Measurements from ENCODE around the gene PAK5. TPM values are rescaled to one million over a fixed set of nuclear protein-coding genes. Genes with fewer than 3 reads are reported as not detected.

The PAK5 gene
- total and polyA plus RNA-seq, 10 donors: not detected

DNA sequence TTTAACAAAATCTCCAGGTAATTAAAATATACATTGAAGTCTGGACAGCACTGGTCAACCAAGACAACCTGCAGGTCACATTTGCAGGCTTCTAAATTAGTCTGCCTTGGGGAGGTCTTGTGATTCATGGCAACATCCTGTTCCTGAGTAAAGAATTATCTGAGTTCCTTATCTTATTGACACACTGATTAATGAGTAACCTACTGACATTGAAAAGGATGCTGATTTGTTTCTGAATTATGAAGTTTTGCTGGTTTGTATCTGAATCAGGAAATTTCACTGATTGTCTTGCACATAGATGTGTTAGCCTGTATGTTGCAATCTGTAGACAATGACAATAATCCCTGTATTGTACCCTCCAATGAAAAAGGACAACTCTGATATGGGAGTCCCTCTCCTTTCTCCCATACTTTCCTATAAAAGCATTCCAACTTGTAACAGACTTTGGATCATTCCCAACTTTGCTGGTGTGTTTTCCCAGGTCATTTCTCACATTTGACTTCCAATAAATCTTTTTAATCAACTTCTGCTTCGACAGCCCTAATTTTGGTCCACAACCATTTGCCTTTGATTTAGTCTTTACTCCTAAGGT, 244.5 kb downstream of the PAK5 start:
- DNase-seq: no peak
- H3K4me3 ChIP-seq: no peak overlapping the region
- WGBS, 5 donors: 45 to 76% (median 54%) methylated on average over 1 of the region's 1 CpG
- H3K9me3 ChIP-seq: no peaks in the 10 kb centered on the region
- intact Hi-C loops (cut with DNase I; ENCODE audit: low total_unique reads): no loop called here
- no peaks in the 10 kb centered on the region for H3K4me1 ChIP-seq
- no peaks in the 10 kb centered on the region for H3K36me3 ChIP-seq
- H3K27me3 ChIP-seq (replicated peaks in 1 of 7): no peaks in the 10 kb centered on the region
- H3K27ac ChIP-seq: no peak overlapping the region
- TF ChIP-seq POLR2A (IDR thresholded peaks at IDR 0.05): no peak
- no peak for TF ChIP-seq POLR2AphosphoS5 (IDR thresholded peaks at IDR 0.05)
- TF ChIP-seq, protein P1, sequence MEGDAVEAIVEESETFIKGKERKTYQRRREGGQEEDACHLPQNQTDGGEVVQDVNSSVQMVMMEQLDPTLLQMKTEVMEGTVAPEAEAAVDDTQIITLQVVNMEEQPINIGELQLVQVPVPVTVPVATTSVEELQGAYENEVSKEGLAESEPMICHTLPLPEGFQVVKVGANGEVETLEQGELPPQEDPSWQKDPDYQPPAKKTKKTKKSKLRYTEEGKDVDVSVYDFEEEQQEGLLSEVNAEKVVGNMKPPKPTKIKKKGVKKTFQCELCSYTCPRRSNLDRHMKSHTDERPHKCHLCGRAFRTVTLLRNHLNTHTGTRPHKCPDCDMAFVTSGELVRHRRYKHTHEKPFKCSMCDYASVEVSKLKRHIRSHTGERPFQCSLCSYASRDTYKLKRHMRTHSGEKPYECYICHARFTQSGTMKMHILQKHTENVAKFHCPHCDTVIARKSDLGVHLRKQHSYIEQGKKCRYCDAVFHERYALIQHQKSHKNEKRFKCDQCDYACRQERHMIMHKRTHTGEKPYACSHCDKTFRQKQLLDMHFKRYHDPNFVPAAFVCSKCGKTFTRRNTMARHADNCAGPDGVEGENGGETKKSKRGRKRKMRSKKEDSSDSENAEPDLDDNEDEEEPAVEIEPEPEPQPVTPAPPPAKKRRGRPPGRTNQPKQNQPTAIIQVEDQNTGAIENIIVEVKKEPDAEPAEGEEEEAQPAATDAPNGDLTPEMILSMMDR (IDR thresholded peaks at IDR 0.05 in 8 of 11, conservative IDR thresholded peaks at IDR 0.05 in 3 of 11): no peak

DNA sequence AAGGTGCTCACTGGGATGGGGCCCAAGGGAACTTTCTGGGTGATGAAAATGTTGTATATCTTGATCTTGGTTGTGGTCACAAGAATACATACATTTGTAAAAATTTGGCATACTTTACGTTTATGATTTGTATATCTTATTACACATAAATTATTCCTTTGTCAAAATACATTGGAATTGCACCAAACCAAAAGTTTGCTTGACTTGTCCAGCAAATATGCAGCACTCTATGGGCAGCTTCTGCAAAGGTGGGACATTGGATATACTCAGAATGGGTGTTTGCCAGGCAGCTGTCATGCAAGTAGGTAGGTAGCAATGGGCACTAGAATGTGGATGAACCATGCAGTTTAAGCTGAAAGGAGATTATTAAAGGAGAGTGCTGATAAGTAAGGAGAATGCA, 246.5 kb downstream of the PAK5 start:
- Histone ChIP-seq H3K27ac (no peak overlapping the region), H3K27me3 (replicated peaks in 1 of 7) (no peaks in the 10 kb centered on the region), H3K36me3 (no peaks in the 10 kb centered on the region), H3K4me3 (no peak overlapping the region), H3K9me3 (no peaks in the 10 kb centered on the region), H3K4me1 (no peaks in the 10 kb centered on the region)
- TF ChIP-seq POLR2AphosphoS5 (IDR thresholded peaks at IDR 0.05) (no peak), POLR2A (IDR thresholded peaks at IDR 0.05) (no peak)
- TF ChIP-seq, protein P1 (IDR thresholded peaks at IDR 0.05 in 8 of 11, conservative IDR thresholded peaks at IDR 0.05 in 3 of 11): no peak
- DNase-seq: no peak
- intact Hi-C loops (cut with DNase I; ENCODE audit: low total_unique reads): no loop called here
- WGBS, 5 donors: 56 to 74% (median 65%) methylated on average over 1 of the region's 1 CpG

DNA sequence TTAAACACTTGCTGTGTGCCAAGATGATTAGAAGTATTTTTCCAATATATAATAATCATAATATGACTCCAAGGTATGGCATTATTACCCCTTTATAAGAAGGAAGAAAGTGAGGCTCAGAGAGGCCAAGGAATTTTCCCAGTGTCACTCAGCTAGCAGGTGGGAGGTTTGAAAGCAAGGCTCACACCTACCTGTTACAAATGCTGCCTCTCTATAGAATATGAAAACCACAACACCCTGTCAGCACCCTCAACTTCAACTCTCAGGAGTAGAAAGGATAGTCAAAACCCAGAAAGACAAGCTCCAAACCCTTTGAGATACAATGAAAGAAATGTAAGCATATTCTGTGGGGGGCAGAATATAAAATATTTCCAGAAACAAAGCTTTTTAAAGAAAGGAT, 247.8 kb downstream of the PAK5 start:
- Histone ChIP-seq H3K36me3 (no peaks in the 10 kb centered on the region), H3K9me3 (no peaks in the 10 kb centered on the region), H3K27ac (no peak overlapping the region), H3K4me3 (no peak overlapping the region), H3K4me1 (no peaks in the 10 kb centered on the region), H3K27me3 (replicated peaks in 1 of 7) (no peaks in the 10 kb centered on the region)
- intact Hi-C loops (cut with DNase I; ENCODE audit: low total_unique reads): no loop called here
- no peak for DNase-seq
- TF ChIP-seq POLR2AphosphoS5 (IDR thresholded peaks at IDR 0.05) (no peak), POLR2A (IDR thresholded peaks at IDR 0.05) (no peak)
- TF ChIP-seq, protein P1 (IDR thresholded peaks at IDR 0.05 in 8 of 11, conservative IDR thresholded peaks at IDR 0.05 in 3 of 11): no peak

DNA sequence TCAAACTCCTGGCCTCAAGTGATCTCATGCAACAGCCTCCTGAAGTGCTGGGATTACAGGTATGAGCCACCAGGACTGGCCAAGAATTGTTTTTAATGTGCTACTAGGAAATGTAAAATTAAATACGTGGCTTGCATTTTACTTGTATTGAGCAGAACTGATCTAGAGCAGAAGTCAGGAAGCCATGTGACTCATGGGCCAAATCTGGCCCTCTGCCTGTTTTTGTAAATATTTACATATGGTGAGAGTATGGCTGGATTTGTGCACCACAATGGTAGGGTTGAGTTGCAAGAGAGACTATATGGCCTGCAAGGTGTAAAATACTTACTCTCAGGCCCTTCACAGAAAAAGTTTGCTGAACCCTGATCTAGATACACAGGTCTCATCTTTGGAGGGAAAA, 248.7 kb downstream of the PAK5 start:
- WGBS, 5 donors: 54 to 84% (median 74%) methylated on average over 1 of the region's 1 CpG
- Histone ChIP-seq H3K4me3 (no peak overlapping the region), H3K9me3 (no peaks in the 10 kb centered on the region), H3K4me1 (no peaks in the 10 kb centered on the region), H3K36me3 (no peaks in the 10 kb centered on the region), H3K27me3 (replicated peaks in 1 of 7) (no peaks in the 10 kb centered on the region), H3K27ac (no peak overlapping the region)
- DNase-seq: no peak
- intact Hi-C loops (cut with DNase I; ENCODE audit: low total_unique reads): no loop called here
- TF ChIP-seq POLR2AphosphoS5 (IDR thresholded peaks at IDR 0.05) (no peak), POLR2A (IDR thresholded peaks at IDR 0.05) (no peak)
- TF ChIP-seq, protein P1 (IDR thresholded peaks at IDR 0.05 in 8 of 11, conservative IDR thresholded peaks at IDR 0.05 in 3 of 11): no peak

Measured in spleen (tissue), 11 donors.